T-cell (primary cell): ENCODE results near the gene TMEM255B. TPM values are rescaled to one million over a fixed set of nuclear protein-coding genes. Genes with fewer than 3 reads are reported as not detected.

Experiments
- ATAC-seq, 4 experiments: fragments of 200-7000 bp in 3 of 4; fragments of 150-1000 bp in 1 of 4; cut with Tn5 transposase; replicated peaks in 1 of 4; 1 replicate in 3 of 4; 2 replicates in 1 of 4; pipeline ENCODE4 v1.10.0; 2021; ENCODE audit warnings: moderate library complexity in 3 of 4, mild to moderate bottlenecking in 2 of 4, moderate number of reproducible peaks in 1 of 4
- CTCF ChIA-PET, 2 donors: fragments of 300-600 bp; sonication (Branson Sonifier 250); formaldehyde crosslinking; loops; one replicate each; lab custom pipeline; 2022; ENCODE audit warnings: antibody characterized with exemption in 2 of 2; lab: Charles Lee
- POLR2A ChIA-PET, 2 donors: fragments of 300-600 bp; sonication (Branson Sonifier 250); formaldehyde crosslinking; loops; one replicate each; lab custom pipeline; 2022; ENCODE audit warnings: antibody characterized with exemption in 2 of 2; lab: Charles Lee
- DNase-seq, 35 experiments: peaks; one replicate each; pipeline versions ENCODE4 v3.0.0 to v3.0.0-alpha.2; 2013 to 2023
- H3K27ac ChIP-seq: one replicate; pipeline ENCODE4 v1.5.1; 2013; ENCODE audit warnings: low read length
- H3K27me3 ChIP-seq, 2 experiments: replicated peaks in 1 of 2; 1 replicate in 1 of 2; 2 replicates in 1 of 2; pipeline versions ENCODE4 v1.6.1 to v1.7.0; 2013; ENCODE audit warnings: low read length in 1 of 2, mixed read lengths in 1 of 2; ENCODE audit not compliant: control insufficient read depth in 2 of 2, insufficient read depth in 2 of 2; ENCODE audit errors: extremely low read depth in 1 of 2
- H3K36me3 ChIP-seq, 2 donors: 1 replicate in 1 of 2; 2 replicates in 1 of 2; pipeline versions ENCODE4 v1.6.1 to v1.7.0; 2013; ENCODE audit warnings: low read length in 1 of 2; ENCODE audit not compliant: control insufficient read depth in 2 of 2, insufficient read depth in 1 of 2; ENCODE audit errors: extremely low read depth in 1 of 2
- H3K4me1 ChIP-seq, 2 experiments: 1 replicate in 1 of 2; 2 replicates in 1 of 2; pipeline versions ENCODE4 v1.6.1 to v1.7.0; 2013; ENCODE audit warnings: low read length in 2 of 2, mixed read lengths in 1 of 2; ENCODE audit not compliant: insufficient read depth in 2 of 2, control insufficient read depth in 1 of 2; ENCODE audit errors: extremely low read depth in 1 of 2
- H3K4me3 ChIP-seq, 2 donors: 1 replicate in 1 of 2; 2 replicates in 1 of 2; pipeline versions ENCODE4 v1.5.1 to v1.7.0; 2013; ENCODE audit warnings: mild to moderate bottlenecking in 2 of 2, low read length in 1 of 2, moderate library complexity in 1 of 2; ENCODE audit not compliant: control insufficient read depth in 1 of 2; ENCODE audit errors: extremely low read depth in 1 of 2
- H3K9me3 ChIP-seq: 2 replicates; pipeline ENCODE4 v1.7.0; 2013
- H3K27ac Mint-ChIP-seq, 2 donors: one replicate each; pipeline ENCODE4 v1.8.0; 2020 to 2021; ENCODE audit warnings: mild to moderate bottlenecking in 2 of 2, mixed read lengths in 2 of 2
- H3K27me3 Mint-ChIP-seq, 2 donors: one replicate each; pipeline ENCODE4 v1.8.0; 2021 to 2022; ENCODE audit warnings: mixed read lengths in 2 of 2
- H3K36me3 Mint-ChIP-seq: one replicate; pipeline ENCODE4 v1.8.0; 2021; ENCODE audit warnings: mixed read lengths
- H3K4me1 Mint-ChIP-seq, 3 donors: one replicate each; pipeline ENCODE4 v1.8.0; 2020 to 2022; ENCODE audit warnings: mixed read lengths in 3 of 3, mild to moderate bottlenecking in 1 of 3
- H3K4me3 Mint-ChIP-seq, 3 donors: one replicate each; pipeline ENCODE4 v1.8.0; 2020 to 2022; ENCODE audit warnings: mild to moderate bottlenecking in 3 of 3, mixed read lengths in 3 of 3, moderate library complexity in 3 of 3
- H3K9me3 Mint-ChIP-seq, 3 donors: one replicate each; pipeline ENCODE4 v1.8.0; 2020 to 2022; ENCODE audit warnings: mixed read lengths in 3 of 3
- whole genome bisulfite sequencing: methylation state at CpG from one replicate; pipeline ENCODE4 v1.1.5; 2013; ENCODE audit warnings: missing lambda C conversion rate; ENCODE audit not compliant: insufficient coverage; 5-methylcytosine and 5-hydroxymethylcytosine counted together
- total RNA-seq, 35 experiments: library from RNA in 6 of 35; stranded (reverse) in 6 of 35; fragments of 120-200 nt in 1 of 35; gene quantifications; one replicate each; pipeline versions ENCODE4 v1.2.1 to v1.2.4 and lab custom pipeline; 2013 to 2026

The TMEM255B gene
- total RNA-seq, 5 donors from 2014 or later (not counting 1 experiment from before 2014, with no cell fraction given) = 0.76 to 1.2 (median 0.89) TPM

GRCh38 chr13:113857531-113858195 is 98.6 kb downstream of the TMEM255B start:
- peaks cover 5 to 63% of the 10 kb centered on the region in 2 experiments for H3K27me3 ChIP-seq
- no peaks in the 10 kb centered on the region for H3K9me3 ChIP-seq
- CTCF ChIA-PET = no interaction called here
- H3K27ac ChIP-seq = no peak overlapping the region
- peak in 1 of 35 experiments; percentile 2 for DNase-seq
- peaks cover 0 to 7% (median 0%) of the 10 kb centered on the region in 3 donors for H3K9me3 Mint-ChIP-seq
- H3K4me1 ChIP-seq = peaks cover 4 to 21% of the 10 kb centered on the region in 2 experiments
- H3K27ac Mint-ChIP-seq = no peak overlapping the region
- H3K36me3 Mint-ChIP-seq = no peaks in the 10 kb centered on the region
- H3K4me3 ChIP-seq = no peak overlapping the region
- no peak for ATAC-seq
- H3K4me3 Mint-ChIP-seq = no peak overlapping the region
- WGBS = 93% methylated on average over 17 of the region's 20 CpGs
- POLR2A ChIA-PET = no interaction called here
- peaks cover 14 to 23% (median 21%) of the 10 kb centered on the region in 3 donors for H3K4me1 Mint-ChIP-seq
- no peaks in the 10 kb centered on the region for H3K36me3 ChIP-seq
- peaks cover 18 to 24% of the 10 kb centered on the region in 2 donors for H3K27me3 Mint-ChIP-seq

- peaks cover 10 to 17% (median 15%) of the 10 kb centered on the region in 3 donors for H3K4me1 Mint-ChIP-seq
Measured at GRCh38 chr13:113859311-113860050, 100.5 kb downstream of the TMEM255B start.

GRCh38 chr13:113860051-113860664 is 101.1 kb downstream of the TMEM255B start:
- 89% methylated on average over 10 of the region's 12 CpGs for WGBS
- peak overlapping the region in 1 of 3 donors; percentile 22 for H3K4me3 Mint-ChIP-seq
- H3K27me3 Mint-ChIP-seq = peaks cover 26 to 29% of the 10 kb centered on the region in 2 donors
- Histone ChIP-seq H3K4me3 (no peak overlapping the region), H3K4me1 (peaks cover 2 to 20% of the 10 kb centered on the region in 2 experiments), H3K27me3 (peaks cover 11 to 59% of the 10 kb centered on the region in 2 experiments), H3K9me3 (no peaks in the 10 kb centered on the region), H3K36me3 (no peaks in the 10 kb centered on the region), H3K27ac (no peak overlapping the region)
- ATAC-seq = no peak
- POLR2A ChIA-PET = no interaction called here
- no peaks in the 10 kb centered on the region for H3K36me3 Mint-ChIP-seq
- peaks cover 6 to 13% (median 12%) of the 10 kb centered on the region in 3 donors for H3K4me1 Mint-ChIP-seq
- H3K9me3 Mint-ChIP-seq = peaks cover 0 to 7% (median 0%) of the 10 kb centered on the region in 3 donors
- CTCF ChIA-PET = no interaction called here
- H3K27ac Mint-ChIP-seq = no peak overlapping the region
- peak in 1 of 35 experiments; percentile 2 for DNase-seq

More at GRCh38 chr13:113859311-113860050, 100.5 kb downstream of the TMEM255B start:
- H3K9me3 Mint-ChIP-seq = peaks cover 0 to 7% (median 0%) of the 10 kb centered on the region in 3 donors
- no peaks in the 10 kb centered on the region for H3K36me3 Mint-ChIP-seq
- DNase-seq = peak in 1 of 35 experiments; percentile 5
- Histone ChIP-seq H3K4me3 (no peak overlapping the region), H3K9me3 (no peaks in the 10 kb centered on the region), H3K27ac (no peak overlapping the region), H3K4me1 (peaks cover 6 to 23% of the 10 kb centered on the region in 2 experiments), H3K27me3 (peaks cover 7 to 59% of the 10 kb centered on the region in 2 experiments), H3K36me3 (no peaks in the 10 kb centered on the region)
- CTCF ChIA-PET = no interaction called here
- WGBS = 100% methylated on average over 3 of the region's 4 CpGs
- no peak for ATAC-seq
- no peak overlapping the region for H3K27ac Mint-ChIP-seq
- H3K27me3 Mint-ChIP-seq = peaks cover 24 to 25% of the 10 kb centered on the region in 2 donors
- POLR2A ChIA-PET = no interaction called here
- H3K4me3 Mint-ChIP-seq = no peak overlapping the region

GRCh38 chr13:113860665-113861432 is 101.8 kb downstream of the TMEM255B start:
- peaks cover 14 to 62% of the 10 kb centered on the region in 2 experiments for H3K27me3 ChIP-seq
- ChIA-PET POLR2A (no interaction called here), CTCF (no interaction called here)
- no peak overlapping the region for H3K4me3 ChIP-seq
- Mint-ChIP-seq H3K27ac (no peak overlapping the region), H3K27me3 (peaks cover 32 to 36% of the 10 kb centered on the region in 2 donors), H3K36me3 (no peaks in the 10 kb centered on the region), H3K4me3 (peak overlapping the region in 1 of 3 donors; percentile 47), H3K9me3 (peaks cover 0 to 7% (median 0%) of the 10 kb centered on the region in 3 donors), H3K4me1 (peaks cover 6 to 17% (median 13%) of the 10 kb centered on the region in 3 donors)
- peak in 2 of 35 experiments; percentile 11 to 15 for DNase-seq
- WGBS = 78% methylated on average over 11 of the region's 15 CpGs
- H3K9me3 ChIP-seq = no peaks in the 10 kb centered on the region
- no peak for ATAC-seq
- H3K4me1 ChIP-seq = peaks cover 2 to 19% of the 10 kb centered on the region in 2 experiments
- no peak overlapping the region for H3K27ac ChIP-seq
- no peaks in the 10 kb centered on the region for H3K36me3 ChIP-seq

- H3K4me3 ChIP-seq = no peak overlapping the region
- peak in 2 of 35 experiments; percentile 5 for DNase-seq
- no peak overlapping the region for H3K27ac ChIP-seq
- ChIA-PET POLR2A (no interaction called here), CTCF (no interaction called here)
- no peaks in the 10 kb centered on the region for H3K36me3 ChIP-seq
- Mint-ChIP-seq H3K27me3 (peaks cover 35 to 41% of the 10 kb centered on the region in 2 donors), H3K4me3 (peak overlapping the region in 2 of 3 donors; percentile 41 to 47), H3K4me1 (peaks cover 6 to 17% (median 13%) of the 10 kb centered on the region in 3 donors), H3K36me3 (no peaks in the 10 kb centered on the region), H3K27ac (no peak overlapping the region), H3K9me3 (peaks cover 0 to 7% (median 0%) of the 10 kb centered on the region in 3 donors)
- peaks cover 19 to 58% of the 10 kb centered on the region in 2 experiments for H3K27me3 ChIP-seq
- peaks cover 2 to 19% of the 10 kb centered on the region in 2 experiments for H3K4me1 ChIP-seq
- H3K9me3 ChIP-seq = no peaks in the 10 kb centered on the region
- no peak for ATAC-seq
- WGBS = 93% methylated on average over 7 of the region's 12 CpGs
Measured at GRCh38 chr13:113861433-113862030, 102.5 kb downstream of the TMEM255B start.
